Ramos (cell line): ENCODE results near the gene LBX2.

Source experiments
- in situ Hi-C: fragments of 300-500 bp; cut with MboI; formaldehyde crosslinking; loops from one replicate; pipeline ENCODE4 v1.14.3; 2022; ENCODE audit warnings: low sequenced_read_pairs; ENCODE audit not compliant: unreplicated experiment

The LBX2 gene

GRCh38 chr2:74499267-74499939, at the start of gene LBX2:
TSS of gene LBX2 (minus strand) at chr2:74499603. CDS start at chr2:74499537, 66 bp downstream.
- in situ Hi-C loops: no loop called here

- in situ Hi-C loops: no loop called here
These were observed 49.0 kb upstream of the LBX2 start for GRCh38 chr2:74548285-74548899.

- in situ Hi-C loops: no loop called here
These were observed 46.6 kb upstream of the LBX2 start for GRCh38 chr2:74546004-74546403.

- in situ Hi-C loops: no loop called here
These were observed 45.2 kb upstream of the LBX2 start for GRCh38 chr2:74544634-74545033.

GRCh38 chr2:74542978-74543377, 43.6 kb upstream of the LBX2 start:
- in situ Hi-C loops: no loop called here

- in situ Hi-C loops: no loop called here
These were observed 40.9 kb upstream of the LBX2 start for GRCh38 chr2:74540291-74540690.

GRCh38 chr2:74538881-74539339, 39.5 kb upstream of the LBX2 start:
- in situ Hi-C loops: no loop called here

GRCh38 chr2:74537140-74537539, 37.7 kb upstream of the LBX2 start:
- in situ Hi-C loops: no loop called here

- in situ Hi-C loops: no loop called here
These were observed 37.0 kb upstream of the LBX2 start for GRCh38 chr2:74536166-74536950.

- in situ Hi-C loops: no loop called here
These were observed 36.1 kb upstream of the LBX2 start for GRCh38 chr2:74535440-74535965.

GRCh38 chr2:74534411-74534810, 35.0 kb upstream of the LBX2 start:
- in situ Hi-C loops: no loop called here

GRCh38 chr2:74533464-74533863, 34.1 kb upstream of the LBX2 start:
- in situ Hi-C loops: no loop called here

- in situ Hi-C loops: no loop called here
These were observed 32.8 kb upstream of the LBX2 start for GRCh38 chr2:74532222-74532621.

- in situ Hi-C loops: no loop called here
These were observed 32.3 kb upstream of the LBX2 start for GRCh38 chr2:74531666-74532065.

- in situ Hi-C loops: no loop called here
These were observed 31.1 kb upstream of the LBX2 start for GRCh38 chr2:74530239-74531187.

- in situ Hi-C loops: no loop called here
These were observed 30.2 kb upstream of the LBX2 start, which contains the start of the genes AUP1 and HTRA2 for GRCh38 chr2:74529357-74530238. TSS of gene AUP1 (minus strand) at chr2:74529706. CDS start at chr2:74529629, 77 bp downstream. TSS of gene HTRA2 (plus strand) at chr2:74529933. CDS start at chr2:74530007, 74 bp downstream.

- in situ Hi-C loops: no loop called here
These were observed 29.4 kb upstream of the LBX2 start for GRCh38 chr2:74528600-74529356.

- in situ Hi-C loops: no loop called here
These were observed 28.3 kb upstream of the LBX2 start for GRCh38 chr2:74527741-74528140.
